Measurements from ENCODE around the gene ZNF107.
A peak's percentile ranks its signal among the peaks of the same experiment; 100 is the strongest.

The ZNF107 gene

GRCh38 chr7:64665980-64666662 is at the start of gene ZNF107:
Gene ZNF107, plus strand, starts transcription at chr7:64666133. Its CDS starts 150 bp downstream, at chr7:64666283.
- peak; percentile 70 to 82 (median 71) for DNase-seq (ENCODE audit: low read depth in 3 of 3)

GRCh38 chr7:64618785-64619456 is 47.0 kb upstream of the ZNF107 start:
- DNase-seq (ENCODE audit: low read depth in 3 of 3), result peak in 1 of 3 experiments; percentile 8

GRCh38 chr7:64619705-64620104 is 46.2 kb upstream of the ZNF107 start:
- no peak for DNase-seq (ENCODE audit: low read depth in 3 of 3)

- no peak for DNase-seq (ENCODE audit: low read depth in 3 of 3)
Observed at GRCh38 chr7:64621656-64622055, 44.3 kb upstream of the ZNF107 start.

GRCh38 chr7:64625114-64626082 is 40.5 kb upstream of the ZNF107 start:
- DNase-seq (ENCODE audit: low read depth in 3 of 3), result no peak

GRCh38 chr7:64626083-64626469 is 39.9 kb upstream of the ZNF107 start:
- no peak for DNase-seq (ENCODE audit: low read depth in 3 of 3)

GRCh38 chr7:64626557-64626956 is 39.4 kb upstream of the ZNF107 start:
- DNase-seq (ENCODE audit: low read depth in 3 of 3), result no peak

GRCh38 chr7:64628192-64628591 is 37.7 kb upstream of the ZNF107 start:
- DNase-seq (ENCODE audit: low read depth in 3 of 3), result no peak

GRCh38 chr7:64628721-64629120 is 37.2 kb upstream of the ZNF107 start:
- no peak for DNase-seq (ENCODE audit: low read depth in 3 of 3)

- DNase-seq (ENCODE audit: low read depth in 3 of 3), result no peak
Observed at GRCh38 chr7:64630496-64630895, 35.4 kb upstream of the ZNF107 start.

- DNase-seq (ENCODE audit: low read depth in 3 of 3), result no peak
Observed at GRCh38 chr7:64632029-64632428, 33.9 kb upstream of the ZNF107 start.

GRCh38 chr7:64633401-64633800 is 32.5 kb upstream of the ZNF107 start:
- DNase-seq (ENCODE audit: low read depth in 3 of 3), result no peak

GRCh38 chr7:64634406-64635062 is 31.4 kb upstream of the ZNF107 start:
- DNase-seq (ENCODE audit: low read depth in 3 of 3), result no peak

GRCh38 chr7:64636386-64636785 is 29.5 kb upstream of the ZNF107 start:
- peak in 1 of 3 experiments; percentile 2 for DNase-seq (ENCODE audit: low read depth in 3 of 3)

GRCh38 chr7:64637521-64638445 is 28.1 kb upstream of the ZNF107 start:
- DNase-seq (ENCODE audit: low read depth in 3 of 3), result no peak

GRCh38 chr7:64638822-64639221 is 27.1 kb upstream of the ZNF107 start:
- no peak for DNase-seq (ENCODE audit: low read depth in 3 of 3)

GRCh38 chr7:64639267-64640001 is 26.5 kb upstream of the ZNF107 start:
- no peak for DNase-seq (ENCODE audit: low read depth in 3 of 3)

- DNase-seq (ENCODE audit: low read depth in 3 of 3), result no peak
Observed at GRCh38 chr7:64640504-64640903, 25.4 kb upstream of the ZNF107 start.

- no peak for DNase-seq (ENCODE audit: low read depth in 3 of 3)
Observed at GRCh38 chr7:64642046-64642445, 23.9 kb upstream of the ZNF107 start.

- DNase-seq (ENCODE audit: low read depth in 3 of 3), result no peak
Observed at GRCh38 chr7:64642875-64643274, 23.1 kb upstream of the ZNF107 start.

Data from stimulated activated CD4-positive, alpha-beta T cell treated with anti-CD3 and anti-CD28 coated beads, TNF-alpha, amount 100 ng/mL, for 24 hours (primary cell).